OCI-LY3 (cell line): ENCODE results near the gene PHB1.
A peak's percentile ranks its signal among the peaks of the same experiment; 100 is the strongest.
"Not testable (repeated sequence)": the region's sequence is repeated elsewhere in the genome, so short reads cannot be mapped to it uniquely, and the experiment has no call there.

Experiments used
- H2AFZ ChIP-seq: fragments of 200-600, 300-600 bp; shearing (Covaris generic); 2 replicates; pipeline ENCODE4 v1.6.0; 2014; ENCODE audit warnings: antibody characterized with exemption, low read depth, low read length
- H3K27ac ChIP-seq: fragments of 200-600, 300-600 bp; sonication (generic); 2 replicates; pipeline ENCODE4 v1.5.1; 2014; ENCODE audit warnings: mild to moderate bottlenecking, low read length, moderate library complexity, mixed read lengths
- H3K27me3 ChIP-seq: fragments of 200-600, 300-600 bp; sonication (generic); 2 replicates; pipeline ENCODE4 v1.6.1; 2014; ENCODE audit warnings: low read depth, low read length, mixed read lengths
- H3K36me3 ChIP-seq: fragments of 200-600, 300-600 bp; sonication (generic); replicated peaks from 2 replicates; pipeline ENCODE3; 2014; ENCODE audit warnings: low read depth, low read length, mixed read lengths
- H3K4me1 ChIP-seq: fragments of 300-600, 200-600 bp; sonication (generic); 2 replicates; pipeline ENCODE4 v1.6.1; 2014; ENCODE audit warnings: low read length, mixed read lengths
- H3K4me2 ChIP-seq: fragments of 200-600, 300-600 bp; sonication (generic); 2 replicates; pipeline ENCODE4 v1.6.1; 2014; ENCODE audit warnings: low read length, mixed read lengths
- H3K4me3 ChIP-seq: fragments of 300-600, 200-600 bp; sonication (generic); 2 replicates; pipeline ENCODE4 v1.5.1; 2014; ENCODE audit warnings: antibody characterized with exemption, mild to moderate bottlenecking, low read length, moderate library complexity
- H3K79me2 ChIP-seq: fragments of 300-600, 200-600 bp; shearing (Covaris generic); 2 replicates; pipeline ENCODE4 v1.6.1; 2014; ENCODE audit warnings: mild to moderate bottlenecking, low read length, mixed read lengths
- H3K9ac ChIP-seq: fragments of 300-600, 200-600 bp; shearing (Covaris generic); 2 replicates; pipeline ENCODE4 v1.6.0; 2014; ENCODE audit warnings: mild to moderate bottlenecking, low read length, moderate library complexity
- H3K9me3 ChIP-seq: fragments of 200-600, 300-600 bp; shearing (Covaris generic); 2 replicates; pipeline ENCODE4 v1.6.1; 2014; ENCODE audit warnings: low read length, mixed read lengths; ENCODE audit not compliant: insufficient read depth
- H4K20me1 ChIP-seq: fragments of 200-600, 300-600 bp; sonication (generic); 2 replicates; pipeline ENCODE4 v1.6.1; 2016; ENCODE audit warnings: low read length, mixed read lengths; ENCODE audit not compliant: insufficient read depth
- CTCF ChIP-seq: fragments of 200-600, 300-600 bp; sonication (generic); IDR thresholded peaks from 2 replicates; pipeline ENCODE4 v1.5.1; 2014; ENCODE audit warnings: antibody characterized with exemption, low read length, low read depth
- EZH2phosphoT487 ChIP-seq: fragments of 200-600 bp; shearing (Covaris generic); IDR thresholded peaks from 2 replicates; pipeline ENCODE4 v1.6.1; 2018; ENCODE audit warnings: antibody characterized with exemption, mixed run types, low read depth

PHB1 gene

GRCh38 chr17:49369089-49369488 lies 45.6 kb downstream of the PHB1 start:
- H4K20me1 ChIP-seq, result no peaks in the 10 kb centered on the region
- no peaks in the 10 kb centered on the region for H3K79me2 ChIP-seq
- no peak overlapping the region for H3K4me3 ChIP-seq
- H3K9ac ChIP-seq, result no peak overlapping the region
- no peak overlapping the region for H3K4me2 ChIP-seq
- H3K9me3 ChIP-seq, result no peaks in the 10 kb centered on the region
- no peak overlapping the region for H3K27ac ChIP-seq
- H3K4me1 ChIP-seq, result no peaks in the 10 kb centered on the region
- no peak overlapping the region for H2AFZ ChIP-seq
- no peaks in the 10 kb centered on the region for H3K36me3 ChIP-seq
- H3K27me3 ChIP-seq, result no peaks in the 10 kb centered on the region
- TF ChIP-seq CTCF, result no peak
- no peak for TF ChIP-seq EZH2phosphoT487

- Histone ChIP-seq H3K27me3 (no peaks in the 10 kb centered on the region), H3K4me3 (no peak overlapping the region), H3K4me1 (peaks cover 6% of the 10 kb centered on the region), H3K4me2 (no peak overlapping the region), H3K9me3 (no peaks in the 10 kb centered on the region), H3K36me3 (no peaks in the 10 kb centered on the region), H4K20me1 (peaks cover 2% of the 10 kb centered on the region), H3K27ac (no peak overlapping the region), H2AFZ (no peak overlapping the region), H3K9ac (no peak overlapping the region), H3K79me2 (peaks cover 10% of the 10 kb centered on the region)
- no peak for TF ChIP-seq CTCF
- TF ChIP-seq EZH2phosphoT487, result no peak
Measured at GRCh38 chr17:49365667-49366066, 49.0 kb downstream of the PHB1 start.

- H3K27ac ChIP-seq, H2AFZ ChIP-seq, H3K36me3 ChIP-seq, H3K9me3 ChIP-seq, H3K4me2 ChIP-seq, H3K9ac ChIP-seq, H3K27me3 ChIP-seq, H4K20me1 ChIP-seq, H3K4me3 ChIP-seq: not testable (repeated sequence)
- Histone ChIP-seq H3K79me2 (peaks cover 15% of the 10 kb centered on the region), H3K4me1 (peaks cover 12% of the 10 kb centered on the region)
Measured at GRCh38 chr17:49365126-49365525, 49.6 kb downstream of the PHB1 start.

- no peak overlapping the region for H3K4me2 ChIP-seq
- no peak overlapping the region for H3K9ac ChIP-seq
- no peak overlapping the region for H2AFZ ChIP-seq
- H3K36me3 ChIP-seq, result no peaks in the 10 kb centered on the region
- no peak overlapping the region for H3K4me3 ChIP-seq
- peaks cover 17% of the 10 kb centered on the region for H3K4me1 ChIP-seq
- H3K9me3 ChIP-seq, result no peaks in the 10 kb centered on the region
- H4K20me1 ChIP-seq, result peaks cover 18% of the 10 kb centered on the region
- TF ChIP-seq EZH2phosphoT487 (no peak), CTCF (no peak)
- no peaks in the 10 kb centered on the region for H3K27me3 ChIP-seq
- peaks cover 25% of the 10 kb centered on the region for H3K79me2 ChIP-seq
- no peak overlapping the region for H3K27ac ChIP-seq
Measured at GRCh38 chr17:49364119-49364518, 50.6 kb downstream of the PHB1 start.

GRCh38 chr17:49363251-49363650 lies 51.4 kb downstream of the PHB1 start:
- peak overlapping the region; percentile 86; the same call in 1 of the 2 replicates for H3K4me3 ChIP-seq
- H3K4me1 ChIP-seq, result peaks cover 26% of the 10 kb centered on the region
- peak overlapping the region; percentile 84; the same call in 1 of the 2 replicates for H2AFZ ChIP-seq
- no peaks in the 10 kb centered on the region for H3K9me3 ChIP-seq
- peak overlapping the region; percentile 97 for H3K4me2 ChIP-seq
- peaks cover 27% of the 10 kb centered on the region for H4K20me1 ChIP-seq
- H3K27me3 ChIP-seq, result no peaks in the 10 kb centered on the region
- TF ChIP-seq EZH2phosphoT487, result no peak
- no peaks in the 10 kb centered on the region for H3K36me3 ChIP-seq
- no peak overlapping the region for H3K27ac ChIP-seq
- H3K9ac ChIP-seq, result no peak overlapping the region
- H3K79me2 ChIP-seq, result peaks cover 34% of the 10 kb centered on the region
